IPS DF 19.7 (cell line): ENCODE data around the gene EPB41L4A.

Source experiments
- DNase-seq: peaks from one replicate; pipeline ENCODE4 v3.0.0-alpha.2; 2013; ENCODE audit warnings: low read depth, low spot score

EPB41L4A gene

DNA sequence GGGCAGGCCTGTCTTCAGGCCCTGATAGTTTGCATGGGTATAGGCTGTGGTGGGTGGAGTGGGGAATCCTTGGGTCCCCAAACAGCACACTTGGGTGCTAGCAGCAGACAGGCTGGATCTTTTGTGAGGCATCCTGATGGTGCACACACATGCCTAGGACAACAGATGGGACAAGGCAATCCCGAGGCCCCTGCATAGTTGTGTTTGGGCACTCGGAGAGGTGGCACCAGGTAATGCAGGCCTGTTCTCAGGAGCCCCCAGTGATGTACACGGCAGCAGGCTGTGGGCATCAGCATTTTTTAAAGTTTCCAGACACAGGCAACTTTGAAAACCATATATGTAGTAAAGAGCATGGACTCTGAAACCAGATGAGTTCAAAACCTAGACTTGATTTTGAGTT is 65.4 kb downstream of the EPB41L4A start:
- DNase-seq: no peak

DNA sequence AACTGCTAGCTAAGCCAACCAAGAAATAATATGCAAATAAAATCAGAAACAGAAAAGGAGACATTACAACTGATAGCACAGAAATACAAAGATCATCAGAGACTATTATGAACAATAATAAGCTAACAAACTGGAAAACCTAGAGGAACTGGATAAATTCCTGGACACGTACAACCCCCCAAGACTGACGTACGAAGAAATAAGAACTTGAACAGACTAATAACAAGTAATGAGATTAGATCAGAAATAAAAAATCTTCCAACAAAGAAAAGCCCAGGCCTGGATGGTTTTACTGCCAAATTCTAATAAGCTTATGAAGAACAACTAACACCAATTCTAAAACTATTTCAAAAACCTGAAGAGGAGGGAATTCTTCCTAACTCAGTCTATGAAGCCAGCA is 67.9 kb downstream of the EPB41L4A start:
- DNase-seq: no peak

DNA sequence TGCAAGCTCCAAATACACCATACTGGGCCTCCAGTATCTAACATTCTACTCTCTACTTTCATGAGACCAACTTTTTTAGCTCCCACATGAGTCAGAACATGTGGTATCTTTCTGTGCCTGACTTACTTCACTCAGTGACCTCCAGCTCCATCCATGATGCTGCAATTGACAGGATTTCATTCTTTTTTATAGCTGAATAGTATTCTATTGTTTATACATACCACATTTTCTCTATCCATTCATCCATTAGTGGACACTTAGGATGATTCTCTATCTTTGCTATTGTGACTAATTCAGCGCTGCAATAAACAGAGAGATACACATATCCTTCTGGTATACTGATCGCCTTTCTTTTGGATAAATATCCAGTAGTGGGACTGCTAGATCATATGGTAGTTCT is 68.5 kb downstream of the EPB41L4A start:
- DNase-seq: no peak

DNA sequence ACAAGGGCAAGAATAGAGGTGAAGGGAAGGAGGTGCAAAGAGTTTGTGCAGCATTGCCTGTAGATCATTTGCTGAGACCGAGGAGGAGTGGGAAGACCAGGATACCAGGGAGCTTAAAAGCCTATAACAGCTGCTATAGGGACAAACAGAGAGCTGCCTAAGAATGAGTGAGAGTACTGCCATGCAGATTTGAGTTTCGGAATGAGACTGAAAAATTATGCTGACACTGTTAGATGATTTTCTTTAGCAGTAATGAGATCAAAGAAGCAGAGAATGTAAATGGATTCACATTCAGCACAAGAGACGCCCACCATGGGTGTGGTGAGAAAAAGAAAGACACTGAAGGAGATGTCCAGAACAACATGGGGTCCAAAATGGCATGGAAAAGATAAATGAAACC is 69.7 kb downstream of the EPB41L4A start:
- no peak for DNase-seq

DNA sequence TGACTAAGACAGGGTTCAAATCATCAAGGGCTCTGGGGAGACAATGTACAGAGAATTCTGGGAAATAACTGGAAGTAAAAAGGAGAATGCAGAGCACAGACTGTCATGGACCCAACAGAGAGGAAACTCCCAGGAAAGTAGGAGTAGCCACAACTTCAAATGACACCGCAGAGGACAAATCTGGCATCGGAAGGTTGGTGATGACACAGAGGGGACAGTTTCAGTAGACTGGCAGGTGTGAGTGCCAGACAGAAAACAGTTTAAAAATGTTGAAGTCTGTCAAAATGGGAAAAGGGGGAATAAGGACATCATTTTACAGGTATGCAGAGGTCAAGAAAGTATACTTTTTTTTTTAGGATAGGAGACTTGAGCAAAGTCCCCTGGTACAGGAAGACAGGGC is 70.2 kb downstream of the EPB41L4A start:
- DNase-seq: no peak

DNA sequence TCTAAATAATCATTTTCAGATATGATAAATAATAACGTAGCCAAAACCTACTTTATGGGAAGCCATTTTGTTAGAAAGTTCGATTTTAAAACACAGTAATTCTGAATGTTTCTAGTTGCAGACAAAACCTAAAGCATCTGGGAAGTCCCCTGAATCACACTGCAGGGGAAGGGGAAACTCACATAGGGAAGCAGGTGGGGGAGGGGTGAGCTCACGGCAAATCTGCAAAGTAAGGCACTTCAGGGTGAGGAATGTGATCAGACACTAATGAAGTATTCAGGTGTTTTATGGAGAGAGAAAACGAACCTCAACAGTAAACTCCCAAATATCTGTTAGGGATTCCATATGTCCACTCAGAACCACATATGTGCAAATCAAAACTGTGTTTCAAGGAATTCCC is 70.7 kb downstream of the EPB41L4A start:
- DNase-seq: no peak

DNA sequence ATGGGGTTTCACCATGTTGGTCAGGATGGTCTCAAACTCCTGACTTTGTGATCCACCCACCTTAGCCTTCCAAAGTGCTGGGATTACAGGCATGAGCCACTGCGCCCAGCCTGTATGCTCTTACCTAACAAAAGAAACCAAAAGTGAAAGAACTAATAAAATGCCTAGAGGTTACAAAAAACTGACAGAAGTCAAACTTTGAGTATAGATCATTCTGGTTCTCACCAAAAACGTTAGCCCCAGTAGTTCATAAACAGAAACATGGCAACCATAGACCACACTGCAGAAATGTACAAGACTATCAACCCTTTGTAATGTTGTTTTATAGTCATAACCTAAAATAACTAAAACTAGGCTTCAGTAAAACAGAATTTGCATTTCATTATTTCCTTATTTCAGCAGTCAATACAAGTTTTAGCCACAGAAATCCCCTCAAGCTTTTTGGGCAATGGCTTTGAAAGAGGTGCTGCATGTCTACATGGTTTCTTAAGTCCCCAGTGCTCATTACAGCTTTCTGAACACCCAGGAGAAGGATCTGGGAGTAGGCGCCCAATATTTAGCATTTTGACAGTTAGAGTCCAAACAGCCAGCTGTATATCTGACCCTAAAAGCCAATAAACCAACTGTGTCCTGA is 72.5 kb downstream of the EPB41L4A start:
- DNase-seq: no peak

DNA sequence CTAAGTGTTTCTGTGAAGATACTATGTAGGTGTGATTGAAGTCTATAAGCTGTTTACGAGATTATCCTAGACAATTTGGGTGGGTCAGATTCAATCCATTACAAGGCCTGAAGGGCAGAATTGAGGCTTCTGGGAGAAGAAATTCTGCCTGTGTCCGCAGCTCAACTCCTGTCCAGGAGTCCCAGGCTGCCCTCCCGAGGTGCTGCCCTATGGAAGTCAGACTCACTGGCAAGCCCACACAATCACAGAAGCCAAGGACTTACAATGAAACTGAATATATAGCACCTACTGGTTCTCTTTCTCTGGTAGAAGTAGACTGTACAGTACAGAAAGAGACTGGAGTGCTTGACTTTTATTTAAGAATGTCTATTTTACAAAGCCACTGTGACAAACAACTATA is 74.5 kb downstream of the EPB41L4A start:
- no peak for DNase-seq

DNA sequence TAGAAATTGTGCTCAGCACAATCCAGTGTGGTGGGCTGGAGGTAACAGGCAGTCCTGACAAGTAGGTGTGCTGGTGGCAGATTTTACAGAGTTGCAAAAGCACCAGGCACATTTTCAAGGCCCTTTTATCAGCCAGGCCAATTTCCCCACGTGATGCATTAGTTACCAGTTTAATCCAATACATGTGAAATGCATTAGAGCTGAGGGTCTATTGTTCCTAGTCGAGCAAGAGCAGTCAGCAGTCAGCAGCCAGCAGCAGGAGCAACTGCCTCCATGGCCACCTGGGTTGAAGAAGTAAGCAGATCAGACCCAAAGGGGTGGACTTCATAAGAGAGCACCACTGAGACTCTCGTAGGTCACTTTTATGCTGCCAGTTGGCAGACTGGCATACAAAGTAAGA is 76.7 kb downstream of the EPB41L4A start:
- DNase-seq: no peak

DNA sequence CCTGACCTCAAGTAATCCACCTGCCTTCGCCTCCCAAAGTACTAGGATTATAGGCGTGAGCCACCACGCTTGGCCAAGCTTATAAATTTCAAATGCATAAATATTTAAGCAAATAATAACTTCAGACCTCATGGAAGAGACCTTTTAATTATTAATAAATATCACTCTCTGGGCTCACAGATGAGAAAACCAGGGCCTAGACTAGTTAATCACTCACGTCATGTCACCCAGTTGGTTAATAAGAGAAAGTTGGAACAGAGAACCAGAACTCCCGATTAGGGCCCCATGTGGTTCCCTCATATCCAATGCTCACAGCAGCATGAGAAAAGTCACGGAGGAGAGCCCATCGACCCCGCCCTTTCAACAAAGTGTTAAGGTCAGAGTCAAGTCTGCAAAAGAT is 79.3 kb downstream of the EPB41L4A start:
- no peak for DNase-seq

DNA sequence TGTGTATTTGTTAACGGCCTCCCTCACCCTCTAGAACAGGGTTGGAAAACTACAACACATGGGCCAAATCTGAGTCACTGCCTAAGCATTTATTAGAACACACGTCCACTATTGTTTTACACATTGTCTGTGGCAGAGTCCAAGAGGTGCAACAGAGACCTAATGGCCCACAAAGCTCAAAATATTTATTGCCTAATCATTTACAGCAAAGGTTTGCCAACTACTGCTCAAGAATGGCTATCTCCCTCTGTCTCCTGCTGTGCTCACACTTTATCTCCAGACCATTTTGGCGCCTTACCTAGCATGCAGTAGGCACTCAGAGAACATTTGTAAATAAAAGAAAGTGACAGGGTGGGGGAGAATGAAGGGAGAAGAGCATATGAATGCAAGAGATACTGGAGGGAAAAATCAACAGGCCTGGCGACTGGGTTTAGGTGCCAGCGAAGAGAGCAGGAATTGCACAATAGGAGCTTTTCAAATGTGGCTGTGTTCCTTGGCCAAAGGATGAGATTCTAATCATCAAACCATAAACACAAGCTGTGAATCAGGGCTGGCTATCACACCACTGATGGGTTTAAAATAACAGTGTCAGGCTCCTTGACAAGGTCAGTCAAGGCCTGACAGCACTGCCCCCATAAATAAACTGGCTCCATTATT is 80.3 kb downstream of the EPB41L4A start:
- DNase-seq: no peak

DNA sequence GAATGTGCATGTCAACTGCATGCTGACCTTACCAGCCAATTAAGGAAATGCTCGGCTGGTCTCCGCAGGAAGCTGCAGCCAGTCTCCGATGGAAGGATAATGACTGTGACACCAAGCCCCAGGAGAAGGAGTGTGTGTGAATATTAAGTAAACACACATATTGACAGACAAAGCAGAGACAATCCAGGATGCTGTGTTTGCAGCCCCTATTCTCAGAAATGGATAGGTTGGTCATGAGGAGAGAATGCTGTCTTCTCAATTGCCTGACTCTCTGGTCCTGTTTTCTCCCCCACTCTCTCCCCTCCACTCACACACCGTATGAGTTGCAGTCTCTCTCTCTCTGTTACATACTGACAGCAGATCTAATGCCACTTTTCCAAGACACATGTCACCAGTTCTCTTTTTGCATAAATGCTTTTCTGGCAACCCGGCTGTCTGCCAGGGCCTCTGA is 85.7 kb downstream of the EPB41L4A start:
- no peak for DNase-seq

DNA sequence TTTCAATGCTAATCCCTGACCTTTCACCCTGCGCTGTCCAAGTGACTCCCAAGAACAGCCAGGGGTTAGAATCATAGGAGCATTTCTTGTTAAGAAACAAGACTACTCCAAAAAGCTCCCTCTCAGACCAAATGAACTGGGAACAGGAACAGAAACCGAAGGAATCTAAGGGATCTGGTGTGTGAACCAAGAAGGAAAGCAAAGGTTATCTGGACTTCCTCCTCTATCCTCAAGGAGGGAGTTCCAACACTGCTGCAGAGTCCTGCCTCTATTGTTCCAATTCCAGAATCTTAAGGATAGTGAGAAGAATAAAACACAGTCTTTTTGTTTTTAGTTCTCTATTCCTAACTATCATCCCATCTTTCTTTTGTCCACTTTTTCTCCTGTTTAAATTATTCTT is 87.2 kb downstream of the EPB41L4A start:
- DNase-seq: no peak

DNA sequence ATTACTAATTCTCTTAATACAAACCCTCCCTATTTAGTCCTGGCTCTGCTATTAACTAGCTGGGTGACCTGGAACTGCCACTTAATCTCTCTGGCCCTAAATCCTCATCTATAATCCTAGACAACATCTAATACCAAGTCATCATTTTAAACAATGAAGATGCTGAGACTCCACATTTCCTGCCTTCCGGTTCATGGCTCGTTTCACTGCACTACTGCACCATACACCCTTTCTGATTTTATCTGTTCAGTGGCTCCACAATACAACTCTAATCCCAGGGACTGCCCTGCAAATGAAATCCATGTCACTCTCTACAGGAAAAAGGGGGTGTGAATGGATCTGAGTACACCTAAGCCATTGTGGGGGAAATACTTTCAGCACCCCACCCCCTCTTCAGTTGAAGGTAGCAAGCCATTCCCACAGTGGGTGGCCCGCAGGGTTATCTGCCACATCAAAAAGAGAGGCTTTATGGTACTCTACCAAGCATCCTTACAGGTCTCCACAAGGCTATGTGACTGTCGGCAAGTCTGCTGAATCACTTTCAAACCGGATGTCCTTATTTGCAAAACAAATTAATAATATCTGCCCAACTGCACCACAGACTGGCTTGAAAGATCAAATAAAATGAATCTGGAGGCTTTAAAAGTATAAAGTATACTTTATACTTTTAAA is 89.5 kb downstream of the EPB41L4A start:
- no peak for DNase-seq

DNA sequence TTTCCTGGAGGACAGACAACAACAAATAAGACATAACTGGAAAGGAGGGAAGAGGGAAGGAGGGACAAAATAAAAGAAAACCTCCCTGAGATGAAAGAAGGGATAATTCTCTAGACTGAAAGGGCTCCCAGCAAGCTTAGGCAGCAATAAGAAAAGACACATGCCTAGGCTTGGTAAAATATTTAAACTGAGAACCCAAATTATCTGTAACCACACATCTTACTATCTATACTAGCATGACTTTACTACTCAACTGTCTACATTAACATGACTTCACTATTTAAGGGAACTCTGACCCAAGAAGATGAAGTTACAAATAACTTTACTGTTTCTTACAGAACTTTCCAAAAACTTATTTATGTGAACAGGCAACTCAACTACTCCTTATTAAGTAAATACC is 95.9 kb downstream of the EPB41L4A start:
- DNase-seq: no peak

DNA sequence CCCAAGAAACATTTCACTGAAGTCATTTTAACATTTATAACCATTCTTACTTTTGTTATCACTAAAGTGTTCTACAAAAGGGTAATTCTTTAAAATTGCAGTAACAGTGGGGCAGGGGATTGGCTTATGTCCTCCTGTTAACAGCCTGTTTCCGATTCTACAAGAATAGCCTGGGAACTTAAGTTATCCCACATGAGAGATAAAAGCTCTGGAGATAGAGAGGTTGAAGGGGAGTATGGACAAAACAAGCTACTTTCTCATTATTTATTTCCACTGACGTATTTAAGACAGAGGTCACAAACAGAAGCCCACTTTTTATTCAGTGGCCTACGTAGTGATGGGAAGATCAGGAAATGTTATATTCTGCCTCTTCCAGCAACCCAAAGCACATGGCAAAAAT is 98.7 kb downstream of the EPB41L4A start:
- DNase-seq: no peak

DNA sequence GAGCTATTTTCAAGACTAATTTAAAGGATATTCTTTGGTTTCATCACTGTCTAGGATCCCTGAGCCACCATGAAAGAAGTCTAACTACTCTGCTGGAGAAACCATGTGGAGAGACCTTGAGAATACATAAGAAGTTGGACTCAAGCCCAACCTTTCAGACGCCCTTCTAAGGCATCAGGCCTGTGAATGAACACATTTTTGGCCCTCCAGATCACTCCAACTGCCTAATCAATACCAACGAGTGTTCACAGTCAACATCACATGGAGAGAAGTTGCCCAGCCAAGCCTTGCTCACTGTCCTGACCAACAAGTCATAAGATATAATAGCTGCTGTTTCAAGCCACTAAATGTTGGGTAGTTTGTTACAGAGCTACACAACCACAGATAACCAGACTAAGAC is 100.7 kb downstream of the EPB41L4A start:
- no peak for DNase-seq

DNA sequence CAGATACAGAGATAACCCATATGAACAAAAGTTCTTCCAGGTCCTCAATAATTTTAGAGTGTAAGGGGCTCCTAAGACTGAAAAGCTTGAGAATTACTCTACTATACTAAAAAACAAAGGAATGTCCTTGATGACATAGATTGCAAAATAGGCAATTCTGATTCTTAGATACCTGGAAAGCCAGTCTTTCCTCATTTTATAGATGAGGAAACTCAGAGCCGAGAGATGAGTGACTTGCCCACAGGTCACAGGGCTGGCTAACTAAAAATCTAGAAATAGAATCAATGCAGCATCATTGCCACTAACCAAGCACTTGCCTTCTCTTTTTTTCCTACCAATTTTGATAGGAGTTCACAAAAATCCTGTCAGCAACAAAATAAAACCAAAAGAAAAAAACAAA is 101.2 kb downstream of the EPB41L4A start:
- DNase-seq: no peak

DNA sequence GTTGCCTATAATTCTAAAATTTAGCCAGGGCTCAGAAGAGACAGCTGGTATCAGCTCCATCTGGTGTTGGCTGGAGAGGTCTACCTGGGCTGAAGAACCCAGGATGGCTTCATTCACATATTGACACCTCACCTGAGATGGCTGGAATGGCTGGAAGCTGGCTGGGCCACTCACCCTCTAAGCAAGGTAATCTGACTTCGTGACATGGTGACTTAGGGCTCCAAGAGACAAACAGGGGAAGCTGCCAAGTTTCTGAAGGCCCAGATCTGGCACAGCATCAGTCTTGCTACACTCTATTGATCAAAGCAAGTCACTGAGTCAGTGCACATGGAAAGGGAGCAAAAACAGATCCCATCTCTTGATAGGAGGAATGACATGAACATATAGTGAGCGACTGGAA is 102.3 kb downstream of the EPB41L4A start:
- no peak for DNase-seq

DNA sequence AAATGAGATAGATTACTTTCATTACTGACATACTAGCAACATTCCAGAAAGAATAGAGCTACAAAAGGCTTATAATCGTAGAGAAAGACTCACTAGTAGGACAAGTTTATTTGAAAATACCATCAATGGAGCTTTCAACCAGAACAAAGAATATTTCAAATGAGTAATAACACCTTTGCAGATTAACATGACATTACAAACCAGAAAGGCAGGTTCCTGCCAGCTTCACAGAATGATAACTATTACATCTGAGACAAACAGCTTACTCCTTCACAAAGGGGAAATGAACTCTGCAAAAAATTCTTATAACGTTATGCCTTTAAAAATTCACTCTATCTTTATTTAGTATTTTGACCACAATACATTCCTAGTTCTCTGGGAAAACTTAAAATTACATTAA is 103.1 kb downstream of the EPB41L4A start:
- DNase-seq: no peak

DNA sequence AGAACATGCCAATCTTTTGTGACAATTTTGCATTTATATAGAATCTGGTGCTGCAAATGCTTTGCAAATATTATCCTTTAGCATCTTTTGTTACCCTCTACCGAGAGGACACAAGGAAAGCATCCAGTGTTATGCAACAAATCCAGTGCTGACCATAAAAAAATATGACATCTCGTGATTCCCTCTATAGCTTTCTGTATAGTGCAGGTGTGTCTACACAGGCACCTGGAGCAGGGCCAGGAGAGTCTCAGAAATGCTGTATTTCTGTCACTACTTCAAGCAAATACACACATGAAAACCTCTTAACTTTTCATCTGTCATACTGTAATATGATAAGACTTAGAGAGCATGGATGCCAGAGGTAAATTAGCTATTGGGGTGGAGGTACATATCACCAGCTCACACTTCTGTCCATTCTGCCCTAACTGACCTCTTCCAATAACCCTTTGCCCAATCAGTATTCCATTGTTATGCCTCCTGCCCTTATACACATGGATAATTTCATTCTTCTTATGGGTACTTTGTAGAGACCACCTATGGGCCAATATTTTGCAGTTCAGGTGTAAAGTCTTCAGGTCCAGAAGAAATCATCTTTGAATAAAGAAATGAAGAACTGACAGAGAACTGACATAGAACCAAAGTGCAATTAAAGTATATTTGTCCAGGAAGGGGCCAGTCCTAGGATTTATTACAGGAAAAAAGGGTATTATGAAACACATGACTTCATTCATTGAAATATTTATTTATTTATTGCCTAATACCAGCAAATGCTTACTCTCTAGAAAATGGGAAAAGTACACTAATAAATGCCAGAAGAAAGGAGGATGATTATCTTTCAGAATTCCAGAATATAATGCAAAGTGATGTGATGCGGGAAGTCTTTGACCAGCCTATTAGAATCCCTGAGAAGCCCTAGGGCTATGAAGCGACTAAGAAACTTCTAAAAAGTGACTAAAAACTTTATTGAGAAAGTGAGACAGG is 106.5 kb downstream of the EPB41L4A start:
- DNase-seq: no peak

DNA sequence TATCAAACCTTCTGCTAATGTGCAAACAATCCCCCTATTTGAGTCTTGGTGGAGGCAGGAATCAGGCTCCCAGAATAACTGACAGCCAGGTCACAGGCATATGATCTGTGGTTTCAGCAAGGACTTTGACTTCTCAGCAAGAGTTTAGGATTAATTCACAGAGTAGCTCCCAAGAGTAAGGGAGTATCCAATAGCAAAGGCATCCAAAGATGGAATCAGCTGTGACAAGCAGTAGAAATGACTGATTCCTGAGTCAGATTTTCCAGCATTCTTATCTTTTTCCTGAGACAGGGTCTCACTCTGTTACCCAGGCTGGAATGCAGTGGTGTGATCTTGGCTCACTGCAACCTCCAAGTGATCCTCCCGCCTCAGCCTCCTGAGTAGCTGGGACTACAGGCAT is 108.3 kb downstream of the EPB41L4A start:
- no peak for DNase-seq
